Fibroblast of lung (primary cell): ENCODE results near the gene NEDD4L. TPM values are rescaled to one million over a fixed set of nuclear protein-coding genes. Genes with fewer than 3 reads are reported as not detected.

Experiments
- DNase-seq, 2 donors: peaks; one replicate each; pipeline versions ENCODE4 v3.0.0 to v3.0.0-alpha.2; 2010; ENCODE audit warnings: low read depth in 2 of 2
- H2AFZ ChIP-seq: 2 replicates; pipeline ENCODE4 v1.5.1; 2012; ENCODE audit warnings: low read length, control low read depth, inconsistent platforms
- H3K27ac ChIP-seq: 2 replicates; pipeline ENCODE4 v1.5.1; 2011; ENCODE audit warnings: low read length, control low read depth; ENCODE audit not compliant: insufficient read depth
- H3K27me3 ChIP-seq: 2 replicates; pipeline ENCODE4 v1.5.1; 2011; ENCODE audit warnings: mild to moderate bottlenecking, low read length; ENCODE audit not compliant: control insufficient read depth, insufficient read depth
- H3K36me3 ChIP-seq: 2 replicates; pipeline ENCODE4 v1.5.1; 2011; ENCODE audit warnings: low read length; ENCODE audit not compliant: control insufficient read depth, insufficient read depth
- H3K4me1 ChIP-seq: 2 replicates; pipeline ENCODE4 v1.5.1; 2011; ENCODE audit warnings: low read length; ENCODE audit not compliant: control insufficient read depth, insufficient read depth; ENCODE audit errors: extremely low read depth
- H3K4me2 ChIP-seq: 2 replicates; pipeline ENCODE4 v1.5.1; 2011; ENCODE audit warnings: low read length, control low read depth; ENCODE audit not compliant: insufficient read depth; ENCODE audit errors: extremely low read depth
- H3K4me3 ChIP-seq, 4 experiments: fragments of 200-600 bp in 1 of 4; sonication (generic) in 1 of 4; replicated peaks in 1 of 4; 2 replicates each; pipeline ENCODE4 v1.5.1; 2011 to 2016; ENCODE audit warnings: low read length in 4 of 4, low read depth in 3 of 4, mild to moderate bottlenecking in 3 of 4, control low read depth in 2 of 4, inconsistent platforms in 1 of 4, mixed read lengths in 1 of 4; ENCODE audit not compliant: insufficient read depth in 1 of 4; ENCODE audit errors: control extremely low read depth in 1 of 4
- H3K79me2 ChIP-seq: 2 replicates; pipeline ENCODE4 v1.5.1; 2012; ENCODE audit warnings: mild to moderate bottlenecking, low read length, inconsistent platforms; ENCODE audit not compliant: control insufficient read depth, insufficient read depth
- H3K9ac ChIP-seq: 2 replicates; pipeline ENCODE4 v1.5.1; 2011; ENCODE audit warnings: mild to moderate bottlenecking, low read length, control low read depth; ENCODE audit not compliant: insufficient read depth
- H3K9me3 ChIP-seq: 2 replicates; pipeline ENCODE4 v1.5.1; 2012; ENCODE audit warnings: low read depth, low read length; ENCODE audit not compliant: control insufficient read depth, insufficient read depth
- H4K20me1 ChIP-seq: 2 replicates; pipeline ENCODE4 v1.5.1; 2011; ENCODE audit warnings: low read length; ENCODE audit not compliant: control insufficient read depth, insufficient read depth; ENCODE audit errors: extremely low read depth
- EZH2 ChIP-seq: IDR thresholded peaks from 2 replicates; pipeline ENCODE4 v1.5.1; 2012; ENCODE audit warnings: low read length, control low read depth, mild to moderate bottlenecking; ENCODE audit errors: missing control alignments
- polyA plus RNA-seq, 2 donors: library from polyadenylated mRNA; depleted of rRNA in 1 of 2; stranded (reverse) in 1 of 2; unstranded in 1 of 2; fragments of >200 nt; gene quantifications; 2 replicates each; pipeline ENCODE4 v1.2.1, GENCODE V29; 2011 to 2012; ENCODE audit warnings: missing spikeins in 1 of 2
- total RNA-seq: library from RNA; depleted of rRNA; stranded (reverse); fragments of >200 nt; gene quantifications from 2 replicates; pipeline ENCODE4 v1.2.1, GENCODE V29; 2014
- TF ChIP-seq, protein P1 (sequence below), 2 donors: IDR thresholded peaks in 1 of 2; conservative IDR thresholded peaks in 1 of 2; 1 replicate in 1 of 2; 2 replicates in 1 of 2; pipeline ENCODE4 v1.5.1; 2011 to 2012; ENCODE audit warnings: low read length in 2 of 2, control low read depth in 1 of 2, inconsistent platforms in 1 of 2, low read depth in 1 of 2, mild to moderate bottlenecking in 1 of 2

The NEDD4L gene
- total and polyA plus RNA-seq, 2 donors (not counting 1 experiment from before 2014, with no cell fraction given) = 5.5 to 18.7 TPM

- no peak for DNase-seq
- Histone ChIP-seq H3K4me1 (no peaks in the 10 kb centered on the region), H3K79me2 (no peaks in the 10 kb centered on the region), H3K4me2 (no peak overlapping the region), H4K20me1 (no peaks in the 10 kb centered on the region), H3K27ac (no peak overlapping the region), H3K9me3 (no peaks in the 10 kb centered on the region), H3K27me3 (no peaks in the 10 kb centered on the region), H3K36me3 (no peaks in the 10 kb centered on the region), H3K4me3 (no peak overlapping the region), H3K9ac (no peak overlapping the region), H2AFZ (no peak overlapping the region)
- TF ChIP-seq, protein P1, sequence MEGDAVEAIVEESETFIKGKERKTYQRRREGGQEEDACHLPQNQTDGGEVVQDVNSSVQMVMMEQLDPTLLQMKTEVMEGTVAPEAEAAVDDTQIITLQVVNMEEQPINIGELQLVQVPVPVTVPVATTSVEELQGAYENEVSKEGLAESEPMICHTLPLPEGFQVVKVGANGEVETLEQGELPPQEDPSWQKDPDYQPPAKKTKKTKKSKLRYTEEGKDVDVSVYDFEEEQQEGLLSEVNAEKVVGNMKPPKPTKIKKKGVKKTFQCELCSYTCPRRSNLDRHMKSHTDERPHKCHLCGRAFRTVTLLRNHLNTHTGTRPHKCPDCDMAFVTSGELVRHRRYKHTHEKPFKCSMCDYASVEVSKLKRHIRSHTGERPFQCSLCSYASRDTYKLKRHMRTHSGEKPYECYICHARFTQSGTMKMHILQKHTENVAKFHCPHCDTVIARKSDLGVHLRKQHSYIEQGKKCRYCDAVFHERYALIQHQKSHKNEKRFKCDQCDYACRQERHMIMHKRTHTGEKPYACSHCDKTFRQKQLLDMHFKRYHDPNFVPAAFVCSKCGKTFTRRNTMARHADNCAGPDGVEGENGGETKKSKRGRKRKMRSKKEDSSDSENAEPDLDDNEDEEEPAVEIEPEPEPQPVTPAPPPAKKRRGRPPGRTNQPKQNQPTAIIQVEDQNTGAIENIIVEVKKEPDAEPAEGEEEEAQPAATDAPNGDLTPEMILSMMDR (conservative IDR thresholded peaks at IDR 0.05 in 1 of 2, IDR thresholded peaks at IDR 0.05 in 1 of 2; ENCODE audit: low read depth in 1 of 2, low read length in 2 of 2) = no peak
- no peak for TF ChIP-seq EZH2
These were observed 46.2 kb upstream of the NEDD4L start for GRCh38 chr18:57997820-57998219.

GRCh38 chr18:57998461-57998860 lies 45.6 kb upstream of the NEDD4L start:
- Histone ChIP-seq H3K36me3 (no peaks in the 10 kb centered on the region), H4K20me1 (no peaks in the 10 kb centered on the region), H3K9me3 (no peaks in the 10 kb centered on the region), H3K4me2 (no peak overlapping the region), H3K4me1 (no peaks in the 10 kb centered on the region), H2AFZ (no peak overlapping the region), H3K27me3 (no peaks in the 10 kb centered on the region), H3K79me2 (no peaks in the 10 kb centered on the region), H3K27ac (no peak overlapping the region), H3K4me3 (no peak overlapping the region), H3K9ac (no peak overlapping the region)
- DNase-seq = no peak
- TF ChIP-seq, protein P1 (conservative IDR thresholded peaks at IDR 0.05 in 1 of 2, IDR thresholded peaks at IDR 0.05 in 1 of 2; ENCODE audit: low read depth in 1 of 2, low read length in 2 of 2) = no peak
- TF ChIP-seq EZH2 = no peak

GRCh38 chr18:58004317-58004716 lies 39.7 kb upstream of the NEDD4L start:
- Histone ChIP-seq H3K4me3 (no peak overlapping the region), H3K79me2 (no peaks in the 10 kb centered on the region), H3K9ac (no peak overlapping the region), H3K4me2 (peak overlapping the region; percentile 4), H3K4me1 (peaks cover 8% of the 10 kb centered on the region), H2AFZ (no peak overlapping the region), H3K9me3 (no peaks in the 10 kb centered on the region), H3K27ac (no peak overlapping the region), H4K20me1 (no peaks in the 10 kb centered on the region), H3K27me3 (no peaks in the 10 kb centered on the region), H3K36me3 (no peaks in the 10 kb centered on the region)
- DNase-seq = peak; percentile 74 to 89
- TF ChIP-seq, protein P1 (conservative IDR thresholded peaks at IDR 0.05 in 1 of 2, IDR thresholded peaks at IDR 0.05 in 1 of 2; ENCODE audit: low read depth in 1 of 2, low read length in 2 of 2) = no peak
